Activated T-helper 1 cell treated with anti-CD3 and anti-CD28 coated beads, Interleukin-2, amount 50 U/mL, for 16 hours (primary cell): Measurements from ENCODE around the gene CNOT2.
"Not testable (repeated sequence)": the region's sequence is repeated elsewhere in the genome, so short reads cannot be mapped to it uniquely, and the experiment has no call there.

ENCODE experiments used
- DNase-seq, 2 donors: peaks; one replicate each; pipeline ENCODE4 v3.0.0-alpha.2; 2020; ENCODE audit warnings: low read depth in 1 of 2, low spot score in 1 of 2

CNOT2 gene

DNA sequence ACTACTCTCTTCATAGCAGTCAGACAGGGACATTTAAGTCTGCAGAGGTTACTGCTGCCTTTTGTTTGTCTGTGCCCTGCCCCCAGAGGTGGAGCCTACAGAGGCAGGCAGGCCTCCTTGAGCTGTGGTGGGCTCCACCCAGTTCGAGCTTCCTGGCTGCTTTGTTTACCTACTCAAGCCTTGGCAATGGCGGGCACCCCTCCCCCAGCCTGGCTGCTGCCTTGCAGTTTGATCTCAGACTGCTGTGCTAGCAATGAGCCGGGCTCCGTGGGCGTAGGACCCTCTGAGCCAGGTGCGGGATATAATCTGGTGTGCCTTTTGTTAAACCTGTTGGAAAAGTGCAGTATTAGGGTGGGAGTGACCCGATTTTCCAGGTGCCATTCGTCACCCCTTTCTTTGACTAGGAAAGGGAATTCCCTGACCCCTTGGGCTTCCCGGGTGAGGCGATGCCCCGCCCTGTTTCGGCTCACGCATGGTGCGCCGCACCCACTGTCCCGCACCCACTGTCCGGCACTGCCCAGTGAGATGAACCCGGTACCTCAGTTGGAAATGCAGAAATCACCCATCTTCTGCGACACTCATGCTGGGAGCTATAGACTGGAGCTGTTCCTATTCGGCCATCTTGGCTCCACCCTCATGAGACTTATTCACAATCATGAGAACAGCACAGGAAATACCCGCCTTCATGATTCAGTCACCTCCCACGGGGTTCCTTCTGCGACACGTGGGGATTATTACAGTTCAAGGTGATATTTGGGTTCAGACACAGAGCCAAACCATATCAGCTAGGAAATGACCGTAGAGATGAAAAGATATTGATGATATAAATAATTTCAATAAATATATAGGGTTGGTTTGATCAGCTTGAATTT, 61.7 kb downstream of the CNOT2 start:
- DNase-seq = not testable (repeated sequence)

DNA sequence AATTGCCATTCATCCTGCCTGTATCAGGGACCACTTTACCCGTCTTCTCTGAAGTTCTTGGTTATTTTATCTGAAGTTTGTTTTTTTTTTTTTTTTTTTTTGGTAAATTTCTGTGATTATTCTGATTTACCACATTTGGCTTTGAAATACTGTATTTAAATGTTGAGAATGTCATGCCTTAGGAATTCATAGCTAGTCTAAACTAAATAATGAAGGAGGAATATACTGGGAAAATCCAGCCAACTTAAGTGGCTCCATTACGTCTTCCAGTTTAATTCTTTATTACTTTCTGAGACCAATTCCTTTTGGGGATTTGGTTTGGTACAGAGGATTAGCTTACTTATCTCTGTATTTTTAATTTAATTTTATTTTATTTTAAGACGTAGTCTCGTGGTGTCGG, 62.6 kb downstream of the CNOT2 start:
- no peak for DNase-seq

DNA sequence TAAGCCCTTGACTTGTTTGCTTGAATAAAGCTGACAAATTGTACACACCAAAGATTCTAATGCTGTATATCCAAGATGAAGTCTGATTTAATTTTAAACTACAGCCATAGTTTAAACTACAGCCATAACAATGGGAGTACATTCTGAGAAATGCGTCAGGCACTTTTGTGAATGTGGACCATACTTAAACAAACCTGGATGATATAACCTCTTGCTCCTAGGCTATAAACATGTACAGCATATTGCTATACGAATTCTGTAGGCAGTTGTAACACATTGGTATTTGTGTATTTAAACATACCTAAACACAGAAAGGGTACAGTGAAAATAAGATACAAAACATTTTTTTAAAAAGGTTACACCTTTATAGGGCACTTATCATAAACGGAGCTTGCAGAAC, 63.4 kb downstream of the CNOT2 start:
- DNase-seq = no peak

DNA sequence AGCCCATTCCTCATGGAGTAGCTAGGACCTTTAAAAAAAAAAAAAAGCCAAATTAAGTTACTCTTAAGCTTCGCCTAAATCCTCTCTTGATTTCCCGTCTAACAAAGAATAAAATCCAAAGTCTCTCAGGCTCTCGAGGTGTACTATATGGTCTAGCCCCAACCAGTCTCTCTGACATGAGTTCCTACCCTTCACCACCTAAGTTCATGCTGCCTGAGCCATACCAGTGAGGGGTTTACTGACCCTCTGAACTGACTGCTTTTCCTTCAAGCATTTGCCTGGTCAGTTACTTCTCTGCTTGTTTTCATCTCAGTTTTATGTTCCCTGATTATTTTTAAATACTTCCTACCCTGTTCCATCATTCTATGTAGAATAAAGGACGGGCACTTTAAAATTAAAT, 64.6 kb downstream of the CNOT2 start:
- no peak for DNase-seq

DNA sequence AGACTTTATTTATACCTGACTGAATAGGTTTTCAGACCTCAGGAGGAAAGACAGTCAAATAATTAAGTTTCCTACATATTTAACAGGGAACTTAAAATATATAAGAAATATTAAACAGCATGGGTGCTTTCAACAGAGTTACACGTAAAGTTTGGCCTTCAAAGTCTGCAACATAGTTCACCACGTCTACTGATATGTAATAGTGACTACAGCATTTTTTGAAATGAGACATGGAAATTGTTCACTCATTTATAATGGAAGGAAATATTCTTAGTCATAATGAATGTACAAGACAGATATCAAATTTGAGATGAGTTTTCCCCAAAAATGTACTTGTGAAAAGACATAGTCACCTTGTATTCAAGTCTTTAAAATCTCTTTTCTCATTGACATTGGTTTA, 66.1 kb downstream of the CNOT2 start:
- DNase-seq = no peak

DNA sequence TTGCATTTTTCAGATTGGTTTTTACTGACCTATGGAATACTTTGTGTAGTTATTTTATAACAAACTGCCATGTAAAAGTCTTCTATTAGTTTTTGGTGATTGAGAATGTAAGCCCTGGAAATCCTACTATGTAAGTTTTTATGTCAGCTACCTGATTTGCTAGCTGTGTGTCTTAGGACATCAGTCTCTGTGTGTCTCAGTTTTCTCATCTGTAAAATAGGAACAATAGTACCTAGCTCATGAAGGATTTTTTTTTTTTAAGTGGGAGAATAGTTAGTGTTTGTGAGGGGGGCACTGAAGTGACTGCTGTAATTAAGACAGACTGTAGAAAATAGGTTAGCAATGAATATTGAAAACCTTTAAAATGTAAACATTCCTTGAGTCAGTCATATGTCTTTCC, 70.9 kb downstream of the CNOT2 start:
- no peak for DNase-seq

DNA sequence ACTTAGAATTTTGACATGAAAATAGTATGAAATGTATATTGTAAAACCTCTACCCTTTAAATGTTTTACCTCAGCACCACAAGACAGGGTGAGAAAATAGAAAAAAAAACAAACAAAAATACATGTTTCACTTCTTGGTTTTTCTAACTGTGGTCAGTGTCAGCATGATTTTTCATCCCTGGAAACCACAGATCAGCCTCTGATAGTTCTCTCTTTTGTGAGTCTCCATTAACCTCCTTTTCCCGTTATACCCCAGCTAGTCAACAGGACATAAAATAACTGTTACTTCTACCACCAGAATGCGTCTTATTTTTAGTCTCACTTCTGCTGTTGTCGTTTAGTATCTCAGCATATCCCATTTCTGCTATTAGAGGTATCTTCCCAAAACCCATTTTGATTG, 74.5 kb downstream of the CNOT2 start:
- DNase-seq = no peak

DNA sequence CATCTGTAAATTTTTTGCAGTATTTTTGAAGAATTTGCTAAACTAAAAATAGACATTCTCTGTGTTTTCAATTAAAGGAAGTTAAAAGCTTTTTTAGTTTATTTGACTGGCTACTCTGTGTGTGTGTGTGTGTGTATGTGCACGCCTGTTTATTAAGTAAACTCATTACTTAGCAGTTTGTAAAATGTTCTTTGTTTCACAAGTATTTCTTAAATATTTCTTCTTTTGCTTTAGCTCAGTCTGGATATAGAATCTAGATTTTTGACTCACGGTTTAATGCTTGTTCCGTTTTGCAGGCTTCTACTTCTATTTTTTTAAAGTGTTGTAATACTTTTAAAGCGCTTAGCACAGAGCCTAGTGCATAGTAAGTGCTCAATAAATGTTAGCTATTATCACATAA, 76.4 kb downstream of the CNOT2 start:
- DNase-seq = no peak

DNA sequence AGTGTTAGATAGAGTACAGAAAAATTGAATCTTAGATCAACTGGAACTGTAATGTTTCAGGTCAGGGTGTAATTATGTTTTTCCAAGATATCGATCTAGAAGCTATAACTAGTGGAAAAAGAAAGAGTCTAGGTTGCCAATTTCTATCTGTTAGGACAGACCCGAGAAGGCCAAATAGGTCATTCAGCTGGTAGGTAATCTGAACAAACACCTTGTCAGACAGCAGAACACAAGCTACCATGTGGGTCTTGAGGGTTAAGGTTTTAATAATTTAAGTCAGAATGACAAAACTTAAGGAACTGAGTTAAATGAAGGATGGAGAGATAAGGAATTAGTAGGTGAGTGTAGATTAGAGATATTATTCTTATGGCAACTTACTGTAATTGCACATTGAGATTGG, 78.0 kb downstream of the CNOT2 start:
- DNase-seq = no peak

DNA sequence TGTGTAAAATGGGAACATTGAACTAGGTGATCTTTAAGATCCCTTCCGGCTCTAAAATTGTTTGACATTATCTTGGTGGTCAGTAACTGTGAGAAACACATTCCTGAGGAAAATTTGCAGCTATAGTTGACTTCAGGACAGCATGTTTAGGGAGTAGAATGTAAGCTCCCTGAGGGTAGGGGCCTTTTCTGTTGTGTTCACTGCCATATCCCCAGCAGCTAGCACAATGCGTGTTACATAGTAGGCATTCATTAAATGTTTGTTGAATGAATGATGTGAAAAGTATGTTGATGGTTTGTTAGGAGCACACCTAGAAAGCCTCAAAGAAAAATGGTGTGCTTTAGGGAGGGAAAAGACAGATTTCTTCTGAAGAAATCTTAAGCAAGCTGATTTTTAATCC, 84.3 kb downstream of the CNOT2 start:
- DNase-seq = no peak

DNA sequence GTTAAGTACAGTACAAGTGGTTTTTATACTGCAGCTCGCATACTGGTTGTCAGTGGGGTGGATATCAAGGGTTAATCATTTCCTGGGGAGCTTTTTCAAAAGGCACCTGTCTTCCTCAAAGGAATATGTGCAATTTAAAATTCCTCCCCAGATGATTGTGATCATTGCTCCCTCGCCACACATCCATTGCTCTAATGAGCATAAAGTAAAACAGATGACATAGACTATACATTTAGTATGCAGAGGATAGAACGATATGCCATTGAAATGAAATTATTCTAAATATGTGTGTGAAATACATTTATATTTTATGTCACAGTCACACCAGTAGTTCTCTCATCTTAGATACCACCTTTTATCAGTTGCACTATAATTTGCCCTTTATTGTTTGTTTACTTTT, 86.5 kb downstream of the CNOT2 start:
- no peak for DNase-seq

DNA sequence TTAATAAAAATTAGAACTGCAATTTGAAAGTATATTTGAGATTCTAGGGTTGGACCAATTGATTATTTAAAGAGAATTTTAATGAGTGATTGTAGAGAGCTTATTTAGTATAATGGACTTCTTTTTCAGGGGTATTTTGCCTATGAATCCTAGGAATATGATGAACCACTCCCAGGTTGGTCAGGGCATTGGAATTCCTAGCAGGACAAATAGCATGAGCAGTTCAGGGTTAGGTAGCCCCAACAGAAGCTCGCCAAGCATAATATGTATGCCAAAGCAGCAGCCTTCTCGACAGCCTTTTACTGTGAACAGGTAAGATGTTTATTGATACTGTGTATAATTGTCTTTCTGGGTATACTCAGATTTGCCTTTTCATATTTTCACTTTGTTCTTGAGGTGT, 86.9 kb downstream of the CNOT2 start:
- DNase-seq = no peak

DNA sequence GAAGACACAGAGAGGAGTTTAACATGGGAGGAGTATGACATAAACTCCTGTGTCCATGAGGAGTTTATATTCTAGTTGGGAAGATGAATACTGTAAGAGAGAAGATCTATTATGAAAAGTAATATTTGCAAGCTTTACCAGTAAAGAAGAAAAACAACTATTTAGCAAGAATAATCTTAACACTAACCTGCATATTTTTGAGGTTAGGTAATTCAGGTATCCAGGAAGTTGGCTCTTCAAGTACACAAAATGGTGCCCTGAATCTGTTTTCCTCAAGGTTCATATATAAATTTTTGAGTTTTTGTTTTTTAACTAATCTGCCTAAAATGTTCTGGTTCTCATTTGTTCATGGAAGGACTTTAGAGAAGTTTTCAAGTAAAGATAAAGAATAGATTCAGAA, 89.0 kb downstream of the CNOT2 start:
- DNase-seq = no peak

DNA sequence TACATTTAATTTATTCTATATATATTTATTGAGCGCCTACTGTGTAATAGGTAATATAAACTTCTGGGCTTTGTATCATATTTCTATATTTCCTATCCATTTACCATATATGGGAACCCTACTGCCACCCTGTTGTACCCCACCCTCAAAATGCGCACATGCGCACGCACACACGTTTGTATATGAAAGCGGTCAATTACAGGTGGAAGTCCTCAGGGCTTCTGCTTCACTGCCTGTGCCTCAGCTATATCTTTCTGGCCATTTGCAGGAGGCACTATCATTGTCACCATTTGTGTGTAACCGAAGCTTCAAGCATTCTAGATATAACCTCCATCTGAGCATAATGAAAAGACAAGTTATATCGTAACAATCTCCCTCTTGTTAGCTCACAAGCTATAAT, 91.5 kb downstream of the CNOT2 start:
- no peak for DNase-seq

DNA sequence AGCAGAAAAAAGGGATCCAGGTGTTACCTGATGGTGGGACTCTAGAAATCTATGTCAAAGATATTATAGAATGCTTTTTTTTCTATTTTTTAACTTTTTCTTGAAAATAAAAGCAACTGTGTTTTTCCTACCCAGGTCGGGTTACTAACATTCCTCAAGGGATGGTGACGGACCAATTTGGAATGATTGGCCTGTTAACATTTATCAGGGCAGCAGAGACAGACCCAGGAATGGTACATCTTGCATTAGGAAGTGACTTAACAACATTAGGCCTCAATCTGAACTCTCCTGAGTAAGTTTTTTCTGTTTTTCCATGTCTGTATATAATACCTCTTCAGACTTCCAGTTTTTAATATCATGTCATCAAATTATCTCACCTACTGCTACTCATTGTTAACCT, 95.3 kb downstream of the CNOT2 start:
- no peak for DNase-seq

DNA sequence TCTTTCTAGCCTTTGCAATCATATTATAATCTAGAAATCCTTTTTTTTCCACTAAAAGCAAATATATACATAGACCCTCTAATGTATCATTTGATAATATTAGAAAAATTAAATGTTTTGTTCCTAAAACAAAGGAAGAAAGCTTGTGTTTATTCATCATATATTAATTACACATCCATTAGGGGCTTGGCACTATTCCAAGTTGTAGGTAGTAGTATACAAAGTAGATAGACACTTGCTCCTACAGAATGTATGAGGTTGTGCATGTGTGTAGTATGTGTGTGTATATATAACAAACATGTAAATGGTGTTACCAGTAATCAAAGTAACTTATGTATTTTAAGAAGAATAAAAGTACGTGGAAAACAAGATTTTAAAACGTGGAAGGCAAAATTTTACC, 107.8 kb downstream of the CNOT2 start:
- no peak for DNase-seq

DNA sequence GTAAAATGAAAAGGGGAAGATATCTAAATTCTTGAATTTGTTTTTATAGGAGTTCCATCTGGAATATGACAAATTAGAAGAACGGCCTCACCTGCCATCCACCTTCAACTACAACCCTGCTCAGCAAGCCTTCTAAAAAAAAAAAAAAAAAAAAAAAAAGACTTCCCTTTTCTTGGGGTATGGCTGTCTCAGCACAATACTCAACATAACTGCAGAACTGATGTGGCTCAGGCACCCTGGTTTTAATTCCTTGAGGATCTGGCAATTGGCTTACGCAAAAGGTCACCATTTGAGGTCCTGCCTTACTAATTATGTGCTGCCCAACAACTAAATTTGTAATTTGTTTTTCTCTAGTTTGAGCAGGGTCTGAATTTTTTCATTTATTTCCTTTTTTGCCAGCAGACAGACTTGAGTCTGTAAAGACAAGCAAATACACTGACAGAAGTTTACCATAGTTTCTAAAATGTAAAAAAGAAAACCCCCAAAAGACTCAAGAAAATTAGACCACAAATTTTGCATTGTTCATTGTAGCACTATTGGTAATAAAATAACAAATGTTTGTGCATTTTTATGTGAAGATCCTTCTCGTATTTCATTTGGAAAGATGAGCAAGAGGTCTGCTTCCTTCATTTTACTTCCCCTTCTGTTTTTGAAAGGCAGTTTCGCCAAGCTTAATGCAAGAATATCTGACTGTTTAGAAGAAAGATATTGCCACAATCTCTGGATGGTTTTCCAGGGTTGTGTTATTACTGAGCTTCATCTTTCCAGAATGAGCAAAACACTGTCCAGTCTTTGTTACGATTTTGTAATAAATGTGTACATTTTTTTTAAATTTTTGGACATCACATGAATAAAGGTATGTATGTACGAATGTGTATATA, 110.8 kb downstream of the CNOT2 start:
- no peak for DNase-seq

DNA sequence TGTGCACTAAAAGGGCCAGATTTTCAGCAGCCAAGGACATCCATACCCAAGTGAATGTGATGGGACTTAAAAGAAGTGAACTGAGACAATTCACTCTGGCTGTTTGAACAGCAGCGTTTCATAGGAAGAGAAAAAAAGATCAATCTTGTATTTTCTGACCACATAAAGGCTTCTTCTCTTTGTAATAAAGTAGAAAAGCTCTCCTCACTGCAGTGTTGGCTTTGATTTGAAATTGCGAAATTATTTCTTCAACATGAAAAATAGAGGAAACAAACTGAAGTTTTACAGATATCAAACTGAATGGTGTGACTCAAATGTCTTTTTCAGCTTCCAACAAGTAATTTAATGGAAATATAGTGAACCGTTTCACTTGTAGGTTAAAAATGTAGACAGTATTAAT, 111.6 kb downstream of the CNOT2 start:
- DNase-seq = no peak

DNA sequence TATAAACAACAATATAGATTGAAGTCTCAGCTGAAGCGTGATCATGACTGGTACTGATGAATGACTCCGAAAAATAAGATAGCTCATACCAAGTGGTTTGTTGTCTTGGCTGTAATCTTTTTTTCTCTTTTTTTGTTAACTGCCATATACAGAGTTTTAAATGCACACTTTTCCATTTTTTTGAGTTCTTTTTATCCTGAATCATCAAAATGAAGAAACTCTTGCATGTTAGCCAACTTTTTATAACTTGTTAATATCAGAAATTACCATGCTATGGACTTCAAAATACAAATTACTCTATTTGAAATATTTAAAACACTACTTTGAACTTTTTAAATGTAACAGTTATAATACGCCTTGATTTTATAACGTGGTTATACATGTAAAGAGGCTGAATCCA, 112.7 kb downstream of the CNOT2 start:
- no peak for DNase-seq

DNA sequence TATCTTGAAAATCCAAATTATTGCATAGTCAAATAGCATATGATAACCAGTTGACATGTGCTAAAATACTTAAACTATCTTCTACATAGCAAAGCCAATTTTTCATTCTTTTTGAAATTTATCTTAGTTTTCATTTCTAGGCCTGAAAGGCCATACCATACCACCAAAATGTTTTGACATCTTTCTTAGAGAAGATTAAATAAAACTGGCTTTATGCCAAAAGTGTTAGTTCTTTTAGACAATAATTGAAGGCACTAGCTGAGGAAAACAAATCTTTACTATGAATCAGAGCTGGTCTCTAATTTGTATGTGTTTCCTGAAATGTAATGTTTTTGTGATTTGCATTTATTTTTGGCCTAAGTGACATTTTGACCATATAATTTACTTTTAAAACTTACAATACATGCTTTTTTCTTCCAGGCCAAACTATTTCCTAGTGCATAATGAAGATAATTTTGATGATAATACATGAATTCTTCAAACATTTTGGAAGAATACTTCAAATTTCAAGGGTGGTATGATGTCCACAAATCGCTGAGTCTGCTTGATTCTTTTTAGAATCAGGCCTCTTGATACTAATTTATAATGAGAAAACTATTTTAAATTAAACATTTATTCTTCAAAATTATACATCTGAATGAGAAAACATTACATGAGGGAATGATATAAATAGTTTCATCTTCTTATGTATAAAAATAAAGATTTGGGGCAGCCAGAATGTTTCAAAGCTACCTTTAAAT, 116.4 kb downstream of the CNOT2 start:
- DNase-seq = no peak

DNA sequence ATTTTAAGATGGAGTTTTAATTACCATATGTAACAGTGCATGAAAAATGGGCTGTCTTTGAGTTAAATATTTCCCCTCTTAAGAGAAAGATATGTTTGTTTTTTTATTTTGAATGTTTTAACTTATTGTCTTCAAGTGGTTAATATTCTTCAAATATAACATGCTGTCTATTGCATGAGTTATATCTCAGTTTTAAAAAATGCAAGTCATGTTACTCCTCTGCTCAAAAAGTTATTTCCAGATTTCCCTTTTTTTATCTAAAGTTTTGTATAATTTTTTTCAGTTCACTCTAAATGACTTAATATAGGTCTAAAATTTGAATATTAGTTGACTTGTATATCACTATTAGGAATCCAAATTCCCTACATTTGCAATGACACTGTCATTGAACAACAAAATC, 117.0 kb downstream of the CNOT2 start:
- no peak for DNase-seq
